Kidney epithelial cell (primary cell): ENCODE measurements around the gene POP4. TPM values are rescaled to one million over a fixed set of nuclear protein-coding genes. Genes with fewer than 3 reads are reported as not detected.

Experiments
- DNase-seq: peaks from one replicate; pipeline ENCODE4 v3.0.0-alpha.2; 2010; ENCODE audit warnings: low read depth
- H3K27me3 ChIP-seq: 2 replicates; pipeline ENCODE4 v1.6.0; 2011; ENCODE audit warnings: low read length; ENCODE audit not compliant: control insufficient read depth, insufficient read depth
- H3K36me3 ChIP-seq: 2 replicates; pipeline ENCODE4 v1.5.1; 2011; ENCODE audit warnings: low read length; ENCODE audit not compliant: control insufficient read depth, insufficient read depth
- H3K4me3 ChIP-seq: 2 replicates; pipeline ENCODE4 v1.5.1; 2011; ENCODE audit warnings: low read depth, mild to moderate bottlenecking, control low read depth, low read length
- CTCF ChIP-seq: IDR thresholded peaks from 2 replicates; pipeline ENCODE4 v1.5.1; 2011; ENCODE audit warnings: mild to moderate bottlenecking, moderate library complexity, low read length, control low read depth, inconsistent platforms; ENCODE audit not compliant: insufficient read depth, poor library complexity, severe bottlenecking
- total RNA-seq: library from RNA; depleted of rRNA; stranded (reverse); fragments of >200 nt; gene quantifications from 2 replicates; pipeline ENCODE4 v1.2.3, GENCODE V29; 2015

POP4 gene
- total RNA-seq, 1 donor from 2014 or later, result 68.1 TPM

- H3K4me3 ChIP-seq, result no peak overlapping the region
- H3K36me3 ChIP-seq, result no peaks in the 10 kb centered on the region
- no peak for DNase-seq
- no peak for TF ChIP-seq CTCF
- H3K27me3 ChIP-seq, result peaks cover 8% of the 10 kb centered on the region
Observed at GRCh38 chr19:29562299-29563297, 43.5 kb upstream of the POP4 start.

GRCh38 chr19:29563486-29564101, 42.5 kb upstream of the POP4 start:
- Histone ChIP-seq H3K27me3 (peaks cover 8% of the 10 kb centered on the region), H3K4me3 (no peak overlapping the region), H3K36me3 (no peaks in the 10 kb centered on the region)
- DNase-seq, result no peak
- TF ChIP-seq CTCF, result no peak

DNA sequence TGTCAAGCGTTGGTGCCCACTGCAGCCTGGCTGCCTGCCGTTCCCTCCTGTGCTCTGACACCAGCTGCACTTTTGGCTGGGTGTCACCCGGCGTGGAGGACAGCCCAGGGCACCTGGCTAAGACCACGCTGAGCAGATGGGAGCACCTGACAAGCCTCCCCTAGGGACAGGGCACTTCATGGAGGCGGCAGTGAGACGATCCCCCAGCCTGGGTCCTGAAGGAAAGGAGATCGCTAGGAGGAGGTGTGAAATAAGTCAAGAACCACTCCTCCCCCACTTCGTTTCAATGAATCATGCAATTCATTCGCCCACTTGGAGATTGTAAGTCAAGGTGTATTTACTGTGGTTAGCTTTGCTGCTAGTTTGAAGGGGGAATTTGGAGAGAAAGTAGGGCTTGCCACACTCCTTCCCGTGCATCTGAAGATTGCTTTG, 41.5 kb upstream of the POP4 start:
- Histone ChIP-seq H3K27me3 (peaks cover 8% of the 10 kb centered on the region), H3K4me3 (no peak overlapping the region), H3K36me3 (no peaks in the 10 kb centered on the region)
- no peak for TF ChIP-seq CTCF
- DNase-seq, result no peak

DNA sequence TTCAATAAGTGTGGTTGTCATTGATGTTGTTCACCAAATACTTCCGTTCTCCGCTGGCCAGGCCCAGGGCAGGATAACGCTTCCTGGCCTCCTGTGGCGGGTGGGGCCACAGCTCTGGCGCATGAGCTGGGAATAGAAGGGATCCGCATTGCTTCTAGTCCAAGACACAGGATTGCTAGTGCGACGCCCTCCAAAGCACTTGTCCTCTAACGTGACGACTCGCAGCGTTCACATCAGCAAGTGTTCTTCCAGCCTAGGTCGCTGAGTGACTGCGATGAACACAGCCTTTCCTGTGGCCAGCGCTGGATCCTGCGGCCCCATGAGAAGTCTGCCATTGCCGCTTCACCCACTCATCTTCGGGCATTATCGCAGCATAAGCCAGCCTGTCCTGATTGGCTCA, 40.9 kb upstream of the POP4 start:
- no peaks in the 10 kb centered on the region for H3K36me3 ChIP-seq
- H3K27me3 ChIP-seq, result peaks cover 8% of the 10 kb centered on the region
- no peak for DNase-seq
- no peak overlapping the region for H3K4me3 ChIP-seq
- TF ChIP-seq CTCF, result no peak

DNA sequence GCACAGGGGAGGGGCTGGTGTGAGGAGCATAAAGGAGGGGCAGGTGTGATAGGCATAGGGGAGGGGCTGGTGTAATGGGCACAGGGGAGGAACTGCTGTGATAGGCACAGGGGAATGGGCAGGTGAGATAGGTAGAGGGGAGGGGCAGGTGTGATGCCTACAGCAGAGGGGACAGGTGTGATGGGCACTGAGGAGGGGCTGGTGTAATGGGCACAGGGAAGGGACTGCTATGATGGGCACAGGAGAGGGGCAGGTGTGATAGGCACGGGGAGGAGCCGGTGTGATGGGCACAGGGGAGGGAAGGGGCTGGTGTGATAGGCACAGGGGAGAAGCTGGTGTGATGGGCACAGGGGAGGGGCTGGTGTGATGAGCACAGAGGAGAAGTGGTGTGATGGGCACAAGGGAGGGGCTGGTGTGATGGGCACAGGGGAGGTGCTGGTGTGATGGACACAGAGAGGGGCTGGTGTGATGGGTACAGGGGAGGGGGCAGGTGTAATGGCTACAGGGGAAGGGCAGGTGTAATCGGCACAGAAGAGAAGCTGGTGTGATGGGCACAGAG, 39.5 kb upstream of the POP4 start:
- peaks cover 8% of the 10 kb centered on the region for H3K27me3 ChIP-seq
- H3K4me3 ChIP-seq, result no peak overlapping the region
- TF ChIP-seq CTCF, result no peak
- no peaks in the 10 kb centered on the region for H3K36me3 ChIP-seq
- DNase-seq, result no peak
